ENCODE measurements around the gene SSUH2. TPM values are rescaled to one million over a fixed set of nuclear protein-coding genes. Genes with fewer than 3 reads are reported as not detected.

SSUH2 gene
- total RNA-seq, 1 experiment from 2014 or later, result 0.94 TPM

- H3K36me3 Mint-ChIP-seq, result no peaks in the 10 kb centered on the region
- no peak overlapping the region for H3K27ac Mint-ChIP-seq
- no peak for DNase-seq (ENCODE audit: low spot score)
- peaks cover 6% of the 10 kb centered on the region for H3K4me1 Mint-ChIP-seq
- ChIA-PET CTCF (no interaction called here), POLR2A (no interaction called here)
- H3K9me3 Mint-ChIP-seq, result no peaks in the 10 kb centered on the region
- TF ChIP-seq ESRRA (CRISPR knock-in tag; IDR thresholded peaks at IDR 0.05; ENCODE audit: borderline replicate concordance) (no peak), JUN (CRISPR knock-in tag; IDR thresholded peaks at IDR 0.05) (no peak), ZBTB21 (CRISPR knock-in tag; IDR thresholded peaks at IDR 0.05; ENCODE audit: borderline replicate concordance) (no peak), ZSCAN18 (CRISPR knock-in tag; IDR thresholded peaks at IDR 0.05) (no peak), ATF2 (CRISPR knock-in tag; IDR thresholded peaks at IDR 0.05; ENCODE audit: borderline replicate concordance, low read depth) (no peak), AR (CRISPR knock-in tag; IDR thresholded peaks at IDR 0.05) (no peak), ZNF121 (CRISPR knock-in tag; IDR thresholded peaks at IDR 0.05) (no peak)
- no peak overlapping the region for H3K4me3 Mint-ChIP-seq
- H3K27me3 Mint-ChIP-seq (ENCODE audit: low read depth), result no peaks in the 10 kb centered on the region
- no peak for ATAC-seq
Observed at GRCh38 chr3:8576436-8576835, 68.2 kb downstream of the SSUH2 start.

GRCh38 chr3:8575364-8576104 is 69.1 kb downstream of the SSUH2 start:
- H3K4me3 Mint-ChIP-seq, result no peak overlapping the region
- H3K27me3 Mint-ChIP-seq (ENCODE audit: low read depth), result no peaks in the 10 kb centered on the region
- CTCF ChIA-PET, result no interaction called here
- ATAC-seq (no peak), DNase-seq (ENCODE audit: low spot score) (no peak)
- H3K9me3 Mint-ChIP-seq, result no peaks in the 10 kb centered on the region
- POLR2A ChIA-PET, result no interaction called here
- peaks cover 2% of the 10 kb centered on the region; the same call in 1 of the 2 replicates for H3K36me3 Mint-ChIP-seq
- peaks cover 6% of the 10 kb centered on the region for H3K4me1 Mint-ChIP-seq
- H3K27ac Mint-ChIP-seq, result no peak overlapping the region
- TF ChIP-seq ZSCAN18 (CRISPR knock-in tag; IDR thresholded peaks at IDR 0.05), result no peak
- TF ChIP-seq TP53 (CRISPR knock-in tag; IDR thresholded peaks at IDR 0.05), result no peak
- TF ChIP-seq E2F1 (CRISPR knock-in tag; IDR thresholded peaks at IDR 0.05), result no peak
- TF ChIP-seq HMGXB4 (CRISPR knock-in tag; IDR thresholded peaks at IDR 0.05), result no peak
- TF ChIP-seq PRDM15 (CRISPR knock-in tag; IDR thresholded peaks at IDR 0.05), result no peak
- TF ChIP-seq ZBTB21 (CRISPR knock-in tag; IDR thresholded peaks at IDR 0.05; ENCODE audit: borderline replicate concordance), result no peak
- no peak for TF ChIP-seq ATF3 (CRISPR knock-in tag; conservative IDR thresholded peaks at IDR 0.05)
- TF ChIP-seq GABPB1 (CRISPR knock-in tag; IDR thresholded peaks at IDR 0.05), result no peak
- TF ChIP-seq MXD4 (CRISPR knock-in tag; IDR thresholded peaks at IDR 0.05; ENCODE audit: borderline replicate concordance), result no peak
- no peak for TF ChIP-seq ATF6 (CRISPR knock-in tag; IDR thresholded peaks at IDR 0.05)
